Hepatocyte (in vitro differentiated cells): ENCODE results near the gene ARHGAP42. TPM values are rescaled to one million over a fixed set of nuclear protein-coding genes. Genes with fewer than 3 reads are reported as not detected.

Experiments used
- DNase-seq: peaks from one replicate; pipeline ENCODE4 v3.0.0-alpha.2; 2016; ENCODE audit warnings: low spot score
- H2AFZ ChIP-seq: fragments of 200-600 bp; sonication (generic); 2 replicates; pipeline ENCODE4 v1.6.0; 2016; ENCODE audit warnings: antibody characterized with exemption, mild to moderate bottlenecking
- H3K27ac ChIP-seq: fragments of 200-600 bp; sonication (generic); 2 replicates; pipeline ENCODE4 v1.5.1; 2016; ENCODE audit warnings: mild to moderate bottlenecking
- H3K27me3 ChIP-seq: fragments of 200-600 bp; sonication (generic); 2 replicates; pipeline ENCODE4 v1.6.1; 2016
- H3K36me3 ChIP-seq: fragments of 200-600 bp; sonication (generic); replicated peaks from 2 replicates; pipeline ENCODE4 v1.5.1; 2016; ENCODE audit warnings: low read depth; ENCODE audit not compliant: insufficient read depth
- H3K4me1 ChIP-seq: fragments of 200-600 bp; sonication (generic); 2 replicates; pipeline ENCODE4 v1.5.1; 2016; ENCODE audit warnings: mild to moderate bottlenecking, moderate library complexity; ENCODE audit not compliant: insufficient read depth
- H3K4me2 ChIP-seq: fragments of 200-600 bp; sonication (generic); 2 replicates; pipeline ENCODE4 v1.6.0; 2016
- H3K4me3 ChIP-seq: fragments of 200-600 bp; sonication (generic); 2 replicates; pipeline ENCODE4 v1.5.1; 2016; ENCODE audit warnings: mild to moderate bottlenecking
- H3K79me2 ChIP-seq: fragments of 200-600 bp; sonication (generic); 2 replicates; pipeline ENCODE4 v1.6.0; 2017; ENCODE audit warnings: mild to moderate bottlenecking
- H3K9me2 ChIP-seq: fragments of 200-600 bp; sonication (generic); replicated peaks from 2 replicates; pipeline ENCODE4 v1.6.0; 2017; ENCODE audit warnings: mild to moderate bottlenecking; ENCODE audit not compliant: insufficient read depth
- H3K9me3 ChIP-seq: fragments of 200-600 bp; sonication (generic); 2 replicates; pipeline ENCODE4 v1.5.1; 2016; ENCODE audit warnings: low read depth, mild to moderate bottlenecking
- H4K20me1 ChIP-seq: fragments of 200-600 bp; sonication (generic); 2 replicates; pipeline ENCODE4 v1.6.0; 2016; ENCODE audit warnings: mild to moderate bottlenecking; ENCODE audit not compliant: insufficient read depth, poor library complexity, severe bottlenecking
- EZH2 ChIP-seq: fragments of 200-600 bp; sonication (generic); IDR thresholded peaks from 2 replicates; pipeline ENCODE4 v1.6.1; 2016; ENCODE audit warnings: antibody characterized with exemption, mild to moderate bottlenecking, borderline replicate concordance
- EZH2phosphoT487 ChIP-seq: fragments of 200-600 bp; sonication (generic); IDR thresholded peaks from one replicate; pipeline ENCODE4 v1.6.1; 2018; ENCODE audit warnings: antibody characterized with exemption, mild to moderate bottlenecking, low read depth, moderate library complexity; ENCODE audit not compliant: unreplicated experiment, severe bottlenecking
- WGBS: methylation state at CpG from one replicate; pipeline ENCODE4 v1.1.6; 2016; ENCODE audit warnings: low lambda C conversion rate; ENCODE audit errors: missing lambda C conversion rate; 5-methylcytosine and 5-hydroxymethylcytosine counted together
- polyA plus RNA-seq: library from polyadenylated mRNA; unstranded; fragments of >200 nt; fragmentation: Nextera tagmentation; extraction: Ambion mirVana; gene quantifications from 2 replicates; pipeline ENCODE4 v1.2.1, GENCODE V29; 2016
- total RNA-seq: library from RNA; depleted of rRNA; stranded (reverse); fragments of >200 nt; gene quantifications from 2 replicates; pipeline ENCODE4 v1.2.3, GENCODE V29; 2014
- TF ChIP-seq, protein P1 (sequence below): fragments of 200-600 bp; sonication (generic); IDR thresholded peaks from 2 replicates; pipeline ENCODE4 v1.5.1; 2016; ENCODE audit warnings: antibody characterized with exemption, mild to moderate bottlenecking; ENCODE audit not compliant: poor library complexity

Gene ARHGAP42
- total and polyA plus RNA-seq, 2 experiments from 2014 or later: 8.7 to 26.5 TPM

GRCh38 chr11:100640071-100640470 is 47.0 kb upstream of the ARHGAP42 start:
- H3K9me2 ChIP-seq: no peaks in the 10 kb centered on the region
- no peak for TF ChIP-seq EZH2phosphoT487
- H3K4me1 ChIP-seq: peaks cover 7% of the 10 kb centered on the region
- no peaks in the 10 kb centered on the region for H3K27me3 ChIP-seq
- no peak overlapping the region for H3K4me3 ChIP-seq
- no peaks in the 10 kb centered on the region for H4K20me1 ChIP-seq
- 85% methylated on average over 2 of the region's 2 CpGs for WGBS
- no peaks in the 10 kb centered on the region for H3K36me3 ChIP-seq
- H3K4me2 ChIP-seq: no peak overlapping the region
- no peak overlapping the region for H2AFZ ChIP-seq
- no peak overlapping the region for H3K27ac ChIP-seq
- no peaks in the 10 kb centered on the region for H3K79me2 ChIP-seq
- DNase-seq: no peak
- H3K9me3 ChIP-seq: no peaks in the 10 kb centered on the region

DNA sequence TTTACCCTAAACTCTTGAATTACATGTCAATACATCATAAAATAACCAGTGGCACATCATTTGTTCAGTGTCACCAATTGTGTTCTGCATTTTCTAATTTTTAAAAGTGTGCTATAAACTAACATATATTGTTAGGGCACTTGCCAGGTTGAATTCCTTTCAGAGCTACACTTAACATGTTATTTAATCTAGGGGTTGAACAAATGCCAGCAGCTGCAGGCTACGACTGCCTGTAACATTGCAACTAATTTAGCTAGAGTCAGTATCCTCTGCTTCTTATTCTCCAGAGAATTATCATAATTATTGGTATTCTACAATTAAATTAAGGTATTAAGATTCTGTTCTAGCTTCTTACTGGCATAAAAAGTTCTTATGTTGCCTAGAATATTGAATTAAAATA is 46.4 kb upstream of the ARHGAP42 start:
- 63% methylated on average over 1 of the region's 1 CpG for WGBS

DNA sequence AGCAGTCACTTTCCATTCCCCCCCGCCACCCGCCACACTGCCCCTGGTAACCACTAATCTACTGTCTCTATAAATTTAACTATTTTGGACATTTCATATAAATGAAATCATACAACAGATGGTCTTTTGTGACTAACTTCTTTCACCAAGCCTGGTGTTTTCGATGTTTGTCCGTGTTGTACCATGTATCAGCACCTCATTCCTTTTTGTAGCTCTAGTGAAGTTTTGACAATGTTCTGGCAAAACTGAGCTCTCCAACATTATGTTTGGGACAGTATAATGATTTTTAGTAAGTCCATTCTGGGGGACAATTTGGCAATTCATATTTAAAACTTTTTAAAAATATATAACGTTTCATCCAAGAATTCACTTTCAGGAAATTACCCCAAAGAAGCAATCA is 45.6 kb upstream of the ARHGAP42 start:
- H3K9me3 ChIP-seq: no peaks in the 10 kb centered on the region
- no peak for TF ChIP-seq EZH2
- TF ChIP-seq EZH2phosphoT487: no peak
- TF ChIP-seq, protein P1, sequence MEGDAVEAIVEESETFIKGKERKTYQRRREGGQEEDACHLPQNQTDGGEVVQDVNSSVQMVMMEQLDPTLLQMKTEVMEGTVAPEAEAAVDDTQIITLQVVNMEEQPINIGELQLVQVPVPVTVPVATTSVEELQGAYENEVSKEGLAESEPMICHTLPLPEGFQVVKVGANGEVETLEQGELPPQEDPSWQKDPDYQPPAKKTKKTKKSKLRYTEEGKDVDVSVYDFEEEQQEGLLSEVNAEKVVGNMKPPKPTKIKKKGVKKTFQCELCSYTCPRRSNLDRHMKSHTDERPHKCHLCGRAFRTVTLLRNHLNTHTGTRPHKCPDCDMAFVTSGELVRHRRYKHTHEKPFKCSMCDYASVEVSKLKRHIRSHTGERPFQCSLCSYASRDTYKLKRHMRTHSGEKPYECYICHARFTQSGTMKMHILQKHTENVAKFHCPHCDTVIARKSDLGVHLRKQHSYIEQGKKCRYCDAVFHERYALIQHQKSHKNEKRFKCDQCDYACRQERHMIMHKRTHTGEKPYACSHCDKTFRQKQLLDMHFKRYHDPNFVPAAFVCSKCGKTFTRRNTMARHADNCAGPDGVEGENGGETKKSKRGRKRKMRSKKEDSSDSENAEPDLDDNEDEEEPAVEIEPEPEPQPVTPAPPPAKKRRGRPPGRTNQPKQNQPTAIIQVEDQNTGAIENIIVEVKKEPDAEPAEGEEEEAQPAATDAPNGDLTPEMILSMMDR: no peak
- H2AFZ ChIP-seq: no peak overlapping the region
- 74% methylated on average over 5 of the region's 5 CpGs for WGBS
- no peaks in the 10 kb centered on the region for H3K9me2 ChIP-seq
- no peaks in the 10 kb centered on the region for H3K27me3 ChIP-seq
- H3K4me2 ChIP-seq: no peak overlapping the region
- H3K4me1 ChIP-seq: peaks cover 7% of the 10 kb centered on the region
- no peaks in the 10 kb centered on the region for H3K79me2 ChIP-seq
- H4K20me1 ChIP-seq: no peaks in the 10 kb centered on the region
- H3K36me3 ChIP-seq: no peaks in the 10 kb centered on the region
- H3K4me3 ChIP-seq: no peak overlapping the region
- DNase-seq: no peak
- H3K27ac ChIP-seq: no peak overlapping the region

More for the DNA sequence above, 46.4 kb upstream of the ARHGAP42 start:
- Histone ChIP-seq H3K9me3 (no peaks in the 10 kb centered on the region), H3K4me1 (peaks cover 7% of the 10 kb centered on the region), H3K9me2 (no peaks in the 10 kb centered on the region), H4K20me1 (no peaks in the 10 kb centered on the region), H3K27me3 (no peaks in the 10 kb centered on the region), H3K4me2 (no peak overlapping the region), H3K36me3 (no peaks in the 10 kb centered on the region), H2AFZ (no peak overlapping the region), H3K79me2 (no peaks in the 10 kb centered on the region), H3K4me3 (no peak overlapping the region), H3K27ac (no peak overlapping the region)
- no peak for DNase-seq
- TF ChIP-seq EZH2phosphoT487 (no peak), EZH2 (no peak)
- TF ChIP-seq, protein P1: no peak

DNA sequence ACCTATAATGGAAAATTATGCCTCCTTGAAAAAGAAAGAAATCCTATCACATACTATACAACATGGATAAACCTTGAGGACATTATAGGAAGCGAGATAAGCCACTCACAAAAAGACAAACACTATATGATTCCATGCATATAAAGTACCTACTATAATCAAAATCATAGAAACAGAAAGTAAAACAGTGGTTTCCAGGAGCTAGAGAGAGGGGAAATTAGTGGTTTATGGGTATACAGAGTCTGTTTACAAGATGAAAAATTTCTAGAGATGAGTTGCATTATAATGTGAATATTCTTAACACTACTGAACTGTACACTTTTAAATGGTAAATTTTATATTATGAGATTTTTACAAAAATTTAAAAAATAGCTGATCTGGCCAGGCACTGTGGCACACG is 40.5 kb upstream of the ARHGAP42 start:
- Histone ChIP-seq H3K36me3 (no peaks in the 10 kb centered on the region), H3K27ac (no peak overlapping the region), H3K27me3 (no peaks in the 10 kb centered on the region), H3K9me2 (no peaks in the 10 kb centered on the region), H2AFZ (no peak overlapping the region), H3K9me3 (no peaks in the 10 kb centered on the region), H3K4me2 (no peak overlapping the region), H3K4me1 (no peaks in the 10 kb centered on the region), H3K4me3 (no peak overlapping the region), H3K79me2 (no peaks in the 10 kb centered on the region), H4K20me1 (no peaks in the 10 kb centered on the region)
- no peak for DNase-seq
- 98% methylated on average over 2 of the region's 2 CpGs for whole genome bisulfite sequencing
- no peak for TF ChIP-seq EZH2
- TF ChIP-seq EZH2phosphoT487: no peak
- TF ChIP-seq, protein P1: no peak
